Endothelial cell of umbilical vein (primary cell): ENCODE measurements around the gene GALK2. TPM values are rescaled to one million over a fixed set of nuclear protein-coding genes. Genes with fewer than 3 reads are reported as not detected.

ENCODE experiments used
- BruUV-seq: library from RNA; stranded (reverse); fragments of 400-500 nt; replicated peaks from 2 replicates; lab custom pipeline; 2021; lab: Mats Ljungman, UMichigan
- CTCF ChIA-PET: fragments of 300-600, 350-600 bp; sonication (Branson Sonifier 250); formaldehyde crosslinking; loops from one replicate; lab custom pipeline; 2021; ENCODE audit warnings: antibody characterized with exemption, inconsistent platforms; lab: Charles Lee
- POLR2A ChIA-PET: fragments of 300-600, 350-600 bp; sonication (Branson Sonifier 250); formaldehyde crosslinking; loops from one replicate; lab custom pipeline; 2021; ENCODE audit warnings: antibody characterized with exemption, inconsistent platforms; lab: Charles Lee
- DNase-seq: peaks from one replicate; pipeline ENCODE4 v3.0.0-alpha.2; 2011; ENCODE audit warnings: low read depth, low spot score
- FAIRE-seq: peaks from 2 replicates; lab custom pipeline; 2011; peaks lifted over from hg19 to GRCh38; lab: Jason Lieb, UNC
- H2AFZ ChIP-seq: 2 replicates; pipeline ENCODE4 v1.6.0; 2012; ENCODE audit warnings: low read depth, low read length, control low read depth, inconsistent platforms
- H3K27ac ChIP-seq: 2 replicates; pipeline ENCODE4 v1.5.1; 2011; ENCODE audit warnings: low read depth, mild to moderate bottlenecking, control low read depth, low read length, moderate library complexity; ENCODE audit not compliant: insufficient read depth
- H3K27me3 ChIP-seq, 2 experiments: 2 replicates each; pipeline versions ENCODE4 v1.6.0 to v1.6.1; 2011; ENCODE audit warnings: low read length in 2 of 2, mixed read lengths in 1 of 2; ENCODE audit not compliant: control insufficient read depth in 2 of 2, insufficient read depth in 2 of 2
- H3K36me3 ChIP-seq, 2 experiments: 2 replicates in 1 of 2; 3 replicates in 1 of 2; pipeline ENCODE4 v1.5.1; 2011; ENCODE audit warnings: low read length in 2 of 2, mild to moderate bottlenecking in 1 of 2, moderate library complexity in 1 of 2; ENCODE audit not compliant: control insufficient read depth in 2 of 2, insufficient read depth in 2 of 2; ENCODE audit errors: extremely low read depth in 1 of 2
- H3K4me1 ChIP-seq: 3 replicates; pipeline ENCODE4 v1.5.1; 2011; ENCODE audit warnings: mild to moderate bottlenecking, low read length; ENCODE audit not compliant: control insufficient read depth, insufficient read depth; ENCODE audit errors: extremely low read depth
- H3K4me2 ChIP-seq: 2 replicates; pipeline ENCODE4 v1.6.1; 2011; ENCODE audit warnings: low read length, control low read depth, mixed read lengths; ENCODE audit not compliant: insufficient read depth
- H3K4me3 ChIP-seq, 3 experiments: fragments of 200-600 bp in 1 of 3; sonication (generic), shearing (Covaris generic) in 1 of 3; replicated peaks in 1 of 3; 2 replicates each; pipeline ENCODE4 v1.5.1; 2011 to 2016; ENCODE audit warnings: control low read depth in 3 of 3, low read length in 3 of 3, mild to moderate bottlenecking in 2 of 3, inconsistent platforms in 1 of 3, low read depth in 1 of 3, moderate library complexity in 1 of 3; ENCODE audit not compliant: insufficient read depth in 1 of 3
- H3K79me2 ChIP-seq: 2 replicates; pipeline ENCODE4 v1.6.0; 2012; ENCODE audit warnings: low read length, inconsistent platforms; ENCODE audit not compliant: control insufficient read depth, insufficient read depth
- H3K9ac ChIP-seq: replicated peaks from 2 replicates; pipeline ENCODE3; 2011; ENCODE audit warnings: low read length, control low read depth; ENCODE audit not compliant: insufficient read depth; ENCODE audit errors: extremely low read depth
- H3K9me1 ChIP-seq: replicated peaks from 3 replicates; pipeline ENCODE4 v1.6.0; 2011; ENCODE audit warnings: mild to moderate bottlenecking, low read length; ENCODE audit not compliant: control insufficient read depth, insufficient read depth; ENCODE audit errors: extremely low read depth
- H3K9me3 ChIP-seq: replicated peaks from 2 replicates; pipeline ENCODE4 v1.5.1; 2012; ENCODE audit warnings: low read length, inconsistent platforms; ENCODE audit not compliant: control insufficient read depth, insufficient read depth
- H4K20me1 ChIP-seq: replicated peaks from 2 replicates; pipeline ENCODE3; 2011; ENCODE audit warnings: mild to moderate bottlenecking, low read length; ENCODE audit not compliant: control insufficient read depth, insufficient read depth; ENCODE audit errors: extremely low read depth
- CTCF ChIP-seq, 2 donors: IDR thresholded peaks; 1 replicate in 1 of 2; 2 replicates in 1 of 2; pipeline ENCODE4 v1.5.1; 2011; ENCODE audit warnings: low read length in 2 of 2, mild to moderate bottlenecking in 2 of 2, moderate library complexity in 2 of 2, control low read depth in 1 of 2, inconsistent platforms in 1 of 2, low read depth in 1 of 2; ENCODE audit not compliant: insufficient read depth in 1 of 2; ENCODE audit errors: extremely low read depth in 1 of 2
- EZH2 ChIP-seq: IDR thresholded peaks from 2 replicates; pipeline ENCODE4 v1.6.1; 2012; ENCODE audit warnings: borderline replicate concordance, low read depth, mild to moderate bottlenecking, moderate library complexity, low read length, inconsistent platforms; ENCODE audit not compliant: severe bottlenecking
- FOS ChIP-seq: IDR thresholded peaks from 2 replicates; pipeline ENCODE4 v1.6.1; 2011; ENCODE audit warnings: mild to moderate bottlenecking, low read length, moderate library complexity, borderline replicate concordance; ENCODE audit not compliant: insufficient read depth
- GATA2 ChIP-seq: IDR thresholded peaks from 2 replicates; pipeline ENCODE4 v1.7.0; 2011; ENCODE audit warnings: low read depth, mild to moderate bottlenecking, moderate library complexity, mixed read lengths, low read length; ENCODE audit not compliant: insufficient read length, insufficient read depth
- JUN ChIP-seq: IDR thresholded peaks from 2 replicates; pipeline ENCODE4 v1.6.1; 2011; ENCODE audit warnings: borderline replicate concordance, low read depth; ENCODE audit not compliant: insufficient read length, insufficient read depth
- MAX ChIP-seq: IDR thresholded peaks from 2 replicates; pipeline ENCODE4 v1.6.1; 2011; ENCODE audit not compliant: insufficient read depth, insufficient read length
- MYC ChIP-seq: IDR thresholded peaks from one replicate; pipeline ENCODE4 v1.6.1; 2011; ENCODE audit warnings: mild to moderate bottlenecking, low read depth, low read length
- POLR2A ChIP-seq: IDR thresholded peaks from 2 replicates; pipeline ENCODE4 v1.6.1; 2012; ENCODE audit warnings: low read depth, mild to moderate bottlenecking, control low read depth, low read length
- POLR2AphosphoS5 ChIP-seq: IDR thresholded peaks from 2 replicates; pipeline ENCODE4 v1.6.1; 2012; ENCODE audit warnings: low read depth, mild to moderate bottlenecking, control low read depth, low read length, moderate library complexity; ENCODE audit not compliant: insufficient read depth
- dilution Hi-C: fragments of 300-500 bp; cut with MboI; formaldehyde crosslinking; loops from one replicate; pipeline ENCODE4 v1.15.0; 2019; ENCODE audit warnings: low sequenced_read_pairs; ENCODE audit not compliant: extremely low pct_ligation_motif_present
- intact Hi-C: fragments of 100-400 bp; cut with micrococcal nuclease; formaldehyde crosslinking; loops from one replicate; pipeline ENCODE4 v1.10.0; 2022
- polyA plus RNA-seq, 4 experiments: library from polyadenylated mRNA; depleted of rRNA in 3 of 4; stranded (reverse) in 3 of 4; unstranded in 1 of 4; fragments of >200 nt; gene quantifications; 2 replicates each; pipeline versions ENCODE4 v1.2.1 to v1.2.3, GENCODE V29; 2011 to 2012; ENCODE audit warnings: missing spikeins in 1 of 4
- total RNA-seq: library from RNA; stranded (reverse); gene quantifications from 2 replicates; pipeline ENCODE4 v1.2.3, GENCODE V29; 2021

The GALK2 gene
- total and polyA plus RNA-seq, 2 donors (not counting 3 experiments of a cell fraction or from before 2014, with no cell fraction given): 19.9 to 31.3 TPM

GRCh38 chr15:49196856-49197255 lies 26.8 kb downstream of the GALK2 start:
- H2AFZ ChIP-seq: no peak overlapping the region
- H4K20me1 ChIP-seq: peaks cover 3% of the 10 kb centered on the region
- H3K4me1 ChIP-seq: no peaks in the 10 kb centered on the region
- peaks cover 2% of the 10 kb centered on the region for H3K9me1 ChIP-seq
- H3K4me2 ChIP-seq: no peak overlapping the region
- DNase-seq: no peak
- dilution Hi-C loops: no loop called here
- H3K27ac ChIP-seq: no peak overlapping the region
- H3K79me2 ChIP-seq: peaks cover 13% of the 10 kb centered on the region
- POLR2A ChIA-PET: no interaction called here
- H3K36me3 ChIP-seq: no peaks in the 10 kb centered on the region
- no peaks in the 10 kb centered on the region for H3K9me3 ChIP-seq
- CTCF ChIA-PET: interaction anchor here (1.2 kb wide), 1 partner anchor 17 kb away, joined by 3 read pairs; no protein-coding TSS in a partner anchor
- TF ChIP-seq EZH2 (no peak), FOS (no peak), GATA2 (no peak), MYC (no peak), POLR2AphosphoS5 (no peak), JUN (no peak), POLR2A (no peak)
- intact Hi-C loops: no loop called here
- no peaks in the 10 kb centered on the region for H3K27me3 ChIP-seq
- H3K4me3 ChIP-seq: no peak overlapping the region
- no peak for FAIRE-seq
- H3K9ac ChIP-seq: no peak overlapping the region
- no TSS peak for BruUV-seq

- no peaks in the 10 kb centered on the region for H3K4me1 ChIP-seq
- H3K9me1 ChIP-seq: peaks cover 2% of the 10 kb centered on the region
- intact Hi-C loops: no loop called here
- H3K9me3 ChIP-seq: no peaks in the 10 kb centered on the region
- H3K79me2 ChIP-seq: peaks cover 9% of the 10 kb centered on the region
- no peak for TF ChIP-seq POLR2AphosphoS5
- TF ChIP-seq CTCF (IDR thresholded peaks at IDR 0.05; ENCODE audit: extremely low read depth in 1 of 2, insufficient read depth in 1 of 2, low read depth in 1 of 2, low read length in 2 of 2): no peak
- TF ChIP-seq JUN: no peak
- TF ChIP-seq MAX: no peak
- no peak overlapping the region for H3K27ac ChIP-seq
- DNase-seq: no peak
- H2AFZ ChIP-seq: no peak overlapping the region
- H3K9ac ChIP-seq: no peak overlapping the region
- no peak for FAIRE-seq
- H3K36me3 ChIP-seq: no peaks in the 10 kb centered on the region
- dilution Hi-C loops: no loop called here
- ChIA-PET POLR2A (no interaction called here), CTCF (no interaction called here)
- no peak overlapping the region for H3K4me3 ChIP-seq
- H4K20me1 ChIP-seq: peaks cover 3% of the 10 kb centered on the region
- H3K4me2 ChIP-seq: no peak overlapping the region
- no peaks in the 10 kb centered on the region for H3K27me3 ChIP-seq
- BruUV-seq: no TSS peak
Observed at GRCh38 chr15:49199666-49200065, 29.6 kb downstream of the GALK2 start.
